ENCODE data around the gene C1QTNF12.

C1QTNF12 gene, protein sequence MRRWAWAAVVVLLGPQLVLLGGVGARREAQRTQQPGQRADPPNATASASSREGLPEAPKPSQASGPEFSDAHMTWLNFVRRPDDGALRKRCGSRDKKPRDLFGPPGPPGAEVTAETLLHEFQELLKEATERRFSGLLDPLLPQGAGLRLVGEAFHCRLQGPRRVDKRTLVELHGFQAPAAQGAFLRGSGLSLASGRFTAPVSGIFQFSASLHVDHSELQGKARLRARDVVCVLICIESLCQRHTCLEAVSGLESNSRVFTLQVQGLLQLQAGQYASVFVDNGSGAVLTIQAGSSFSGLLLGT

GRCh38 chr1:1246577-1247340, at the start of gene C1QTNF12:
Gene C1QTNF12, minus strand, starts transcription at chr1:1246722. Its CDS starts 32 bp downstream, at chr1:1246690.
- DNase-seq, result no peak

DNA sequence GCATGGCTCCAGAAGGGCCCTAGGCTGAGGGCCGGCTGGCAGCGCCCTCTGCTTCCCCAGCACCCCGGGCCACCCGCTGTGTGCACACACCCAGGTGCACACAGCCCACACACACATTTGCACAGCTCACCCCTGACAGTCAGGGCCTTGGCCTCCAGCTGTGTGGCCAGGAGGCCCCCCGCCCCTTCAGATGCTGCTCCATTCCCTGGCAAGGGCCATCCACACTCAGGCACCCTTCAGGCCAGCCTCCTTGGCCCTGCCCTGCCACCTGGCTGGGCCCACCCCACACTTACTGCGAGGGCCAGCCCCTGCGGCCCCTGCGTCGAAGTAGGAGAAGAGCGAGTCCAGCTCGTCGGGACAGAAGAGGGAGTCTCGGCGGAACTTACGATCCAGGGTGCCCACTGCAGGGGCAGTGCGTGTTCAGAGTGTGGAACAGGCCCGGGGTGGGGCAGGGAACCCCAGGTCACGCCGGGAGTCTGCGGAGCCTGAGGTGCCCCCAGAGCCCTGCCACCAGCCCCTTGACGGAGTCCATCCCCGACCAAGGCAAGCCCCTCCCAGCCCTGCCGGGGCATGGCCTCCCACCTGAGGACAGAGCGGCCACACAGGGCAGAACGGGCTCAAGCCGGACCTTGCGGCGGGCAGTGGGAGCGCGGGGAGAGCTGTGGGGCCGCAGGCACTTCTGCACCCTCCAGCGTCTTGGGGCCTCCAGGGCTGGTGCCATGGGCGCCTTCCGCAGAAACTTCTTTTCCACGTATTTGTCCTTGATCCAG, 48.8 kb upstream of the C1QTNF12 start:
- DNase-seq, result no peak

DNA sequence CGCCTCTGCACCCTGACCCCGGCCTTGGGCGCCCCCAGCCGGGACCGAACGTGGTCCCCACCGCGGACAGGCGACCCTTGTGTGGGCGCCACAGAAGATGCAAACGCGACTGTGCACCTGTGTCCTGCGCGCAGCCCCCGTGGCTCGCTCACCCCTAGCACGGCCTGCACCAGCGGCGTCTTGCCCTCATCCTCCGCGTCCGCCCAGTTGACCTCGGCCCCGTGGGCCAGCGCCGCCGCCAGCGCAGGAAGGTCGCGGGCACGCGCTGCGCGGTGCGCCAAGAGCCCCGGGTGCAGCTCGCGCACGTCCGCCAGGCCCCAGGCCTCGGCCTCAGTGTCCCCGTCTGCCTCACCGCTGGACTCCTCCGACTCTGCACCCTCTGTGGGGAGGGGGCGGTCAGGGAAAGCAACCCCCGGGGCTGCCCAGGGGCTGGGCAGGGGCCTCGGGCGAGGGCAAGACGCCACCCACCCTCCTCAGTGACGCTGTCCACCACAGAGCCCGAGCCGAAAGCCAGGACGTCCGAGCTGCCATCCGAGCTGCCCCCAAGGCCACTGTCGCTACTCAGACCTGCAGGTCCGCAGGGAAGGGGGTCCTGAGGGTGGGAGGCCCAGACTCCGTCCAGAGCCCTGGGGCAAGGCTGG, 47.8 kb upstream of the C1QTNF12 start:
- DNase-seq, result no peak

DNA sequence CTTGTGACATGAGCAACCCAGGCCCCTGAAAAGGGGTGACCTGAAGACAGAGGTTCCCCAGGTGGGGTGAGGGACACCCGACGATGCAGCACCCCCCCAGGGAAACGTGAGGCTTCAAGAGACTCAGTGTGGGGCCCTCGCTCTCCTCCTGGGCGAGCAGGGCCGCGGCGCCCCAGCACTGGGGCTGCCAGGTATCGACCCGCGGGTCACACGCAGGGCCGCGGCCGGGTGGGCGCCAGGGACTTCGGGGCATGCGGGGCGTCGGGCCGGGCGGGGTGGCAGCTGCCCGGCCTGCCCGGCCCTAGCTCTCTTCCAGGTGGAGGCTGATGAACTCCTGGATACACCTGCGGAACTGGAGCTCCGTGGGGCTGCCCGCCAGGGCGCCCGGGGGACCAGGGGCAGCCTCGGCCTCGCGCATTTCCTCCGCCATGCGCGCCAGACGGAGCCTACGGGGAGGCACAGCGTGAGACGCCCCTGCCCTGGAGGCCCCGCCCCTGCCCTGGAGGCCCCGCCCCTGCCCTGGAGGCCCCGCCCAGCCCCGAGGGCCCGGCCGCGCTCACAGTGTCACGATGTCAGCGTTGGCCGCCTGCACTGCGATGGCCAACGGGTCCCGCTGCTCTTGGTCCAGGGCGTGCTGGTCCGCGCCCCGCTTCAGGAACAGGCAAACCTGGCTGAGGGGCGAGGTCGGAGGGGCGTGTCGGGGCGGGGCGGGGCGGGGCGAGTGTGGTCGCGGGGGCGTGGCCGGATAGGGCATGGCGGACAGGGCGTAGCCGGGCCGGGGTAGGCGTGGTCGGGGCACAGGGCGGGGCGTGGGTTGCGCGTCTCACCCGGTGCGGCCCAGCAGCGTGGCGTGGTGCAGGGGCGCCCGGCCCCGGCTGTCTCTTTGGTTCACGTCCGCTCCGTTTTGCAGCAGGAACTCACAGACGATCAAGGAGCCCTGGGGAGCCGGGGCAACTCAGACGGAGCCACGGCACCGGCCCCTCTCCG, 47.0 kb upstream of the C1QTNF12 start:
- DNase-seq, result no peak

- no peak for DNase-seq
These were observed 46.3 kb upstream of the C1QTNF12 start for GRCh38 chr1:1292851-1293250.

DNA sequence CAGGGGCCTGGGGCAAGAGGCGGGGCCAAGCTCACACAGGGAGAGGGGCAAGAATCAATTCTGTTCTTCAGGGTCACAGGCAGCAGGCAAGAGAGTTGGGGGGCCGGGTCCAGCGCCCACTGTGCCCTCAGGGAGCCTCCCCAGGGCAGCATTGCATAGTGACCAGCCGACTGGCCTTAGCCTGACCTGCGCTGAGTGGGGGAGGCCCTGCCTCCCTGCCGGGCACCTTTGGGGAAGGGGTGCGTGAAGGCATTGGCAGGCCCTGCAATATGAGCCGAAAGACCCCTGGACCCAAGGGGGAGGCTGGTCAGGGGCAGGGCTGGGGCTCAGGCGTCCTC, 45.9 kb upstream of the C1QTNF12 start:
- no peak for DNase-seq

DNA sequence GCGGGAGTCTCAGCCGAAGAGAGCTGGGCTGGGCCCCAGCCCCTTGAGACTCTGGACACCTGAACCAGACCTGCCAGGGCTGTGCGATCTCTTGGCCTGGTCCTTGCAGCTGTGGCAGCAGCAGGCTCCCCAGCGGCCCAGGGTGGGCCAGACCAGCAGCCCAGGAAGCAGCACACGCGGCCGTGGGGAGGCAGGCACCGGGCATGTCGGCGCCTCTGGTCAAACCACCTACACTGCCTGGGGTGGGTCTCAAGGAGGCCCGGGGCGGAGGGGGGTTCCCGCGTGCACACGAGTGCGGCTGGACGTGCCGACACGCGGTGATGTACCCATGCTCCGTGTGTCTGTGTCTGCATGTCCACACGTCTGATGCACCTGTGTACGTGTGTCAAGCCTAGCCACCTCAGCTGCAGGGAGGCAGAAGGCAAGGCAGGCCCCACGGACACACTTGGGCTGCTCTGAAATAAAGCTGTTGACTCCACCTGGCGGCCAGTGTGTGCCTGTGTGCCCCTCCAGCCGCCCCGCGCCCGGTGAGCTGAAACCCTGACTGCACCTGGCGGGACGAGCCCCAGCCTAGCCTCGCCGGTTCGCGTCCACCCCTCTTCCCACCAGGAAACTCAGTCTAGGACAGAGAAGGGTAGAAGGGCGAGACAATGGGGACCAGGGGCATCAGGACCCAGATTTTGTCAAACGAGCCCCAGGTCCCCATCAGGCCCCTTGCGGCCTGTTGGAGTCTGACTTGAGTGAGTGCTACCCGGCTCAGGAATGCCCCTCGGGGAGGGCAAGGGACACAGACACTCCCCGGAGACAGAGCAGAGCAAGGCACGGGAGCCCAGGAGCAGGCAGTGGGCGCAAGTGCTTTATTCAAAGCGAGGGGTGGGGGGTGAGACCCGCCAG, 45.3 kb upstream of the C1QTNF12 start:
- DNase-seq, result peak; percentile 42

DNA sequence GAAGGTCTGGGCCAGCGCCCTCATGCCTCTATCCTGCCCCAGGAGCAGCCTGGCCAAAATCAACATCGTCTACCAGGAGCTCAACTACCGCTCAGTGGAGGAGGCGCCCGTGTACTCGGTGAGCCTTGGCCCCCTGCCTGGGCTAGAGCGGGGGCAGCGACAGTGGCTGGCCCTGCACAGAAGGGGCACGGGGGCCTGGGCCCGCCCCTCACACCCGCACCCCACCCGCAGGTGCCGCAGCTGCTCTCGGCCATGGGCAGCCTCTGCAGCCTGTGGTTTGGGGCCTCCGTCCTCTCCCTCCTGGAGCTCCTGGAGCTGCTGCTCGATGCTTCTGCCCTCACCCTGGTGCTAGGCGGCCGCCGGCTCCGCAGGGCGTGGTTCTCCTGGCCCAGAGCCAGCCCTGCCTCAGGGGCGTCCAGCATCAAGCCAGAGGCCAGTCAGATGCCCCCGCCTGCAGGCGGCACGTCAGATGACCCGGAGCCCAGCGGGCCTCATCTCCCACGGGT, 44.6 kb upstream of the C1QTNF12 start:
- DNase-seq, result no peak

- no peak for DNase-seq
These were observed 43.8 kb upstream of the C1QTNF12 start for GRCh38 chr1:1290238-1290731.

DNA sequence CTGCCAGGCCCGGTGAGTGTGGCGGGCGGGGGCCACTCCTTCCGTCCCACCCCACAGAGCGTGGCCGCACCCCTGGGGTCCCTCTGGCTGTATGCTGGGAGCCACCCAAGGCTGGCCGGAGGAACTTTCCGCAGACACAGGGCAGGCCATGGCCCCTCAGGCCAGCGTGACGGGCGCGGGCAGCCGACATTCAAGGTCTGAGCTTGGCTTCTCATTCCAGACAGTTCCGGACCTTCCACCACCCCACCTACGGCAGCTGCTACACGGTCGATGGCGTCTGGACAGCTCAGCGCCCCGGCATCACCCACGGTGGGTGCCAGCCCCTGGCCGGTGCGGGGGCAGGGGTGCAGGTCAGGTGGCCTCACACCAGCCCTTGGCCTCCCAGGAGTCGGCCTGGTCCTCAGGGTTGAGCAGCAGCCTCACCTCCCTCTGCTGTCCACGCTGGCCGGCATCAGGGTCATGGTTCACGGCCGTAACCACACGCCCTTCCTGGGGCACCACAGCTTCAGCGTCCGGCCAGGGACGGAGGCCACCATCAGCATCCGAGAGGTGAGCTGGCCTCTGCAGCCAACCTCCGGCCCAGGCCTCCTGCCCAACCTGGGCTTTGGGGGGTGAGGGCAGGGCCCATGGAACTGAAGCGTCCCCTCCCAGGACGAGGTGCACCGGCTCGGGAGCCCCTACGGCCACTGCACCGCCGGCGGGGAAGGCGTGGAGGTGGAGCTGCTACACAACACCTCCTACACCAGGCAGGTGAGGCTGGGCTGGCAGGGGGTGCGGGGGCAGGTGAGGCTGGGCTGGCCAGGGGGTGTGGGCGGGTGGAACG, 41.0 kb upstream of the C1QTNF12 start:
- no peak for DNase-seq

DNA sequence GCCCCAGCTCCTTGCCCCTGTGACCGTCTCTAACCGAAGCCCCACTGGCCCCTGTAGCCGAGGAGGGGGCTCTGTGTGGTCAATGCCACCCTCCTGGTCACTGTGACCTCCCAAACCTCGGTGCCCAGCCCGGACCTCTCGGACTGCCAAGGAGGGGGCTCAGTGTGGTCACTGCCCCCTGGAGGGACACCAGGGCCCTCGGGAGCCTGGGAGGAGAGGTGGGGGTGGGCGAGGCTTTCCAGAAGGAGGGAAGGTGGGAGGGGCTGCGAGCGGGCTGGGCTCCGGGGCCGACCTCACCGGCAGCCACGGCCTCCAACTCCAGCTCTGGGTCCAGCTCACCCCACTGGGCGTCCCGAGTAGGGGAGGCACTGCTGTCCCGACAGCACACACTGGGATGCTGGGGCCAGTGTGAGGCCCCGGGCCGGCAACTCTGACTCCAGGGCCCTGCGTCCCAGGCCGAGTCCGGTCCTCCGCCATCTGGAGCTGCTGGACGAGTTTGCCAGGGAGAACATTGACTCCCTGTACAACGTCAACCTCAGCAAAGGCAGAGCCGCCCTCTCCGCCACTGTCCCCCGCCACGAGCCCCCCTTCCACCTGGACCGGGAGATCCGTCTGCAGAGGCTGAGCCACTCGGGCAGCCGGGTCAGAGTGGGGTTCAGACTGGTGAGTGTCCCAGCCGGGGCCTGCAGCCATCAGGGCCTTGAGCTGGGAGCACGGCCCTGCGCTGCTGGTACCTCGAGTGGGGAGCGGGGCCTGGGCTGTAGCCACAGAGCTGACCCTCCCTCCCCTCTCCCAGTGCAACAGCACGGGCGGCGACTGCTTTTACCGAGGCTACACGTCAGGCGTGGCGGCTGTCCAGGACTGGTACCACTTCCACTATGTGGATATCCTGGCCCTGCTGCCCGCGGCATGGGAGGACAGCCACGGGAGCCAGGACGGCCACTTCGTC, 40.1 kb upstream of the C1QTNF12 start:
- no peak for DNase-seq

DNA sequence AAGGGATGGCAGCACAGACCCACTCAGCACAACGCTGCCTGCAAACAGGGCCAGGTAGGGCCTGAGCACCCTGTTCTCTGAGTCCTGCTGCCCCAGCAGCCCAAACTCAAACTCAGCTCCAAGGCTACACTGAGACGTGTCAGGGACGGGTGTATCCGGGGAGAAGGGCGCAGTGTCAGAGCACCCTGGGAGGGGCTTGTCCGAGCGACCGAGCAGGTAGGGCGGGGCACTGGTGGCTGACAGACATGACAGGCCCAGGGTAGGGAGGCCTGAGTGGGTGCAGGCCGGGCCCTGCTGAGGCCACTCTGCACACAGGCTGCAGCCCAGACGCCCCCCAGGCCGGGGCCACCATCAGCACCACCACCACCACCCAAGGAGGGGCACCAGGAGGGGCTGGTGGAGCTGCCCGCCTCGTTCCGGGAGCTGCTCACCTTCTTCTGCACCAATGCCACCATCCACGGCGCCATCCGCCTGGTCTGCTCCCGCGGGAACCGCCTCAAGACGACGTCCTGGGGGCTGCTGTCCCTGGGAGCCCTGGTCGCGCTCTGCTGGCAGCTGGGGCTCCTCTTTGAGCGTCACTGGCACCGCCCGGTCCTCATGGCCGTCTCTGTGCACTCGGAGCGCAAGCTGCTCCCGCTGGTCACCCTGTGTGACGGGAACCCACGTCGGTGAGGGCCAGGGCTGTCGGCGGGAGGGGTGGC, 39.2 kb upstream of the C1QTNF12 start:
- no peak for DNase-seq

GRCh38 chr1:1285102-1285571, 38.6 kb upstream of the C1QTNF12 start:
- DNase-seq, result no peak

- DNase-seq, result no peak
These were observed 37.9 kb upstream of the C1QTNF12 start for GRCh38 chr1:1284221-1285101.

GRCh38 chr1:1283821-1284220, 37.3 kb upstream of the C1QTNF12 start:
- DNase-seq, result no peak

- DNase-seq, result no peak
These were observed 36.5 kb upstream of the C1QTNF12 start for GRCh38 chr1:1282998-1283397.

Measured in activated CD4-positive, alpha-beta T cell treated with anti-CD3 and anti-CD28 coated beads, Interleukin-2, amount 50 U/mL, for 16 hours (primary cell).